Fibroblast of skin of right biceps (primary cell): ENCODE results near the gene ADAMTS2.
"Not testable (repeated sequence)": the region's sequence is repeated elsewhere in the genome, so short reads cannot be mapped to it uniquely, and the experiment has no call there.

Source experiments
- DNase-seq: peaks from one replicate; pipeline ENCODE4 v3.0.0-alpha.2; 2013

Gene ADAMTS2

GRCh38 chr5:179225387-179225786, 119.9 kb downstream of the ADAMTS2 start:
- no peak for DNase-seq

- DNase-seq, result no peak
These were observed 120.5 kb downstream of the ADAMTS2 start for GRCh38 chr5:179224741-179225140.

GRCh38 chr5:179223961-179224360, 121.3 kb downstream of the ADAMTS2 start:
- no peak for DNase-seq

GRCh38 chr5:179223528-179223927, 121.7 kb downstream of the ADAMTS2 start:
- DNase-seq, result no peak

- no peak for DNase-seq
These were observed 122.8 kb downstream of the ADAMTS2 start for GRCh38 chr5:179222246-179223017.

GRCh38 chr5:179221877-179222220, 123.4 kb downstream of the ADAMTS2 start:
- DNase-seq, result no peak

GRCh38 chr5:179221196-179221876, 123.9 kb downstream of the ADAMTS2 start:
- no peak for DNase-seq

- DNase-seq, result no peak
These were observed 124.5 kb downstream of the ADAMTS2 start for GRCh38 chr5:179220716-179221115.

- DNase-seq, result no peak
These were observed 125.3 kb downstream of the ADAMTS2 start for GRCh38 chr5:179219661-179220620.

- no peak for DNase-seq
These were observed 126.3 kb downstream of the ADAMTS2 start for GRCh38 chr5:179218943-179219330.

- no peak for DNase-seq
These were observed 127.0 kb downstream of the ADAMTS2 start for GRCh38 chr5:179217956-179218942.

GRCh38 chr5:179217356-179217755, 127.9 kb downstream of the ADAMTS2 start:
- DNase-seq, result no peak

- DNase-seq, result not testable (repeated sequence)
These were observed 128.9 kb downstream of the ADAMTS2 start for GRCh38 chr5:179216381-179216780.

GRCh38 chr5:179215576-179215975, 129.7 kb downstream of the ADAMTS2 start:
- DNase-seq, result peak; percentile 6

- DNase-seq, result no peak
These were observed 130.6 kb downstream of the ADAMTS2 start for GRCh38 chr5:179214678-179215077.

- peak; percentile 30 for DNase-seq
These were observed 132.4 kb downstream of the ADAMTS2 start for GRCh38 chr5:179212870-179213269.

GRCh38 chr5:179211631-179212030, 133.6 kb downstream of the ADAMTS2 start:
- no peak for DNase-seq

- DNase-seq, result no peak
These were observed 134.2 kb downstream of the ADAMTS2 start for GRCh38 chr5:179211068-179211467.

GRCh38 chr5:179210478-179210877, 134.8 kb downstream of the ADAMTS2 start:
- DNase-seq, result no peak

GRCh38 chr5:179209359-179210150, 135.7 kb downstream of the ADAMTS2 start:
- peak; percentile 68 for DNase-seq

- DNase-seq, result no peak
These were observed 136.4 kb downstream of the ADAMTS2 start for GRCh38 chr5:179208706-179209358.
